Endothelial cell of umbilical vein (primary cell): Measurements from ENCODE around the gene GNB1L.

ENCODE experiments used
- CTCF ChIP-seq, 2 donors: IDR thresholded peaks; 1 replicate in 1 of 2; 2 replicates in 1 of 2; pipeline ENCODE4 v1.5.1; 2011; ENCODE audit warnings: low read length in 2 of 2, mild to moderate bottlenecking in 2 of 2, moderate library complexity in 2 of 2, control low read depth in 1 of 2, inconsistent platforms in 1 of 2, low read depth in 1 of 2; ENCODE audit not compliant: insufficient read depth in 1 of 2; ENCODE audit errors: extremely low read depth in 1 of 2
- EZH2 ChIP-seq: IDR thresholded peaks from 2 replicates; pipeline ENCODE4 v1.6.1; 2012; ENCODE audit warnings: borderline replicate concordance, low read depth, mild to moderate bottlenecking, moderate library complexity, low read length, inconsistent platforms; ENCODE audit not compliant: severe bottlenecking
- MAX ChIP-seq: IDR thresholded peaks from 2 replicates; pipeline ENCODE4 v1.6.1; 2011; ENCODE audit not compliant: insufficient read depth, insufficient read length
- MYC ChIP-seq: IDR thresholded peaks from one replicate; pipeline ENCODE4 v1.6.1; 2011; ENCODE audit warnings: mild to moderate bottlenecking, low read depth, low read length
- POLR2A ChIP-seq: IDR thresholded peaks from 2 replicates; pipeline ENCODE4 v1.6.1; 2012; ENCODE audit warnings: low read depth, mild to moderate bottlenecking, control low read depth, low read length
- POLR2AphosphoS5 ChIP-seq: IDR thresholded peaks from 2 replicates; pipeline ENCODE4 v1.6.1; 2012; ENCODE audit warnings: low read depth, mild to moderate bottlenecking, control low read depth, low read length, moderate library complexity; ENCODE audit not compliant: insufficient read depth

GRCh38 chr22:19740586-19740985 lies 114.1 kb downstream of the GNB1L start:
- no peak for TF ChIP-seq CTCF (IDR thresholded peaks at IDR 0.05; ENCODE audit: extremely low read depth in 1 of 2, insufficient read depth in 1 of 2, low read depth in 1 of 2, low read length in 2 of 2)
- TF ChIP-seq POLR2A: no peak
- no peak for TF ChIP-seq MYC
- TF ChIP-seq EZH2: no peak
- no peak for TF ChIP-seq POLR2AphosphoS5
- no peak for TF ChIP-seq MAX
